GM19239 (cell line): ENCODE measurements around the gene DGKG.

Source experiments
- DNase-seq: peaks from one replicate; pipeline ENCODE4 v3.0.0; 2011; ENCODE audit warnings: low spot score; ENCODE audit not compliant: insufficient read length
- FAIRE-seq: peaks from 2 replicates; lab custom pipeline; 2011; peaks lifted over from hg19 to GRCh38; lab: Jason Lieb, UNC

DGKG gene

DNA sequence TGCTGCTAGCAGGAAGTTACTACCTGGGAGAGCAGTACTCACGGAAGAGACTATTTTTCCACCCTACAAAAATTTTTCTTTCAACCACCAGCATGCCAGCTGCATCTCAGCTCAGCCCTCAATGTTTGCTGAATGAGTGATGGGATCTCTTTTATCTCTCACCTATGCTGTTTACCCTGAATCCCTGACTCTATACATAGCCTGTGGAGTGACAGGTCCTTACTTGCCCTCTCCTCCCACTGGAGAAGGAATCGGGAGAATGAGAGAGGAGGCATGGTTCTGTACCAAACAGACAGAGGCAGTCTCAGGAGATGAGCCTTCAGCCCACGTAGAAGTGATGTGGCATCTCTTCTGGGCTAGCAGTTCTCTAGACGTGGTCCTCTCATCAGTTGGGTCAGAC lies 6.7 kb upstream of the DGKG start:
- FAIRE-seq = no peak

DNA sequence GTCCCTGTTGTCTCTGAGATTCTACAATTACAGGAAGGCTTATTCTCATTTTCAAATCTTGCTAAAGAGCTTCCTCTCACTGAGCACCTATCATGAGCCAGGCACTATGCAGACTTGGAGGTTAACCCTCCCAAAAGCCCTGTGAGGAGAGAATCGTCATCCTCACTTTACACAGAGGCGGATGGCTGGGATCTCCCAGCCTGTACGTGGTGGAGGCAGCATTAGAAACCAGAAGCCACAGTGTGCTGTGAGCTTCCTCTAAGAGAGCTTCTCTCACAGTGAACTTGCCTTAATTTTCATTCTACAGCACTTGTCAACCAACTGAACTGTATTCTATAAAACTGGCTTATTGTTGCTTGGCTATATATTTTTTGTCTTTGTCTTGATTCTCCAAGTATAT lies 6.1 kb upstream of the DGKG start:
- FAIRE-seq = no peak
- no peak for DNase-seq

More for the DNA sequence above, 6.7 kb upstream of the DGKG start:
- no peak for DNase-seq

DNA sequence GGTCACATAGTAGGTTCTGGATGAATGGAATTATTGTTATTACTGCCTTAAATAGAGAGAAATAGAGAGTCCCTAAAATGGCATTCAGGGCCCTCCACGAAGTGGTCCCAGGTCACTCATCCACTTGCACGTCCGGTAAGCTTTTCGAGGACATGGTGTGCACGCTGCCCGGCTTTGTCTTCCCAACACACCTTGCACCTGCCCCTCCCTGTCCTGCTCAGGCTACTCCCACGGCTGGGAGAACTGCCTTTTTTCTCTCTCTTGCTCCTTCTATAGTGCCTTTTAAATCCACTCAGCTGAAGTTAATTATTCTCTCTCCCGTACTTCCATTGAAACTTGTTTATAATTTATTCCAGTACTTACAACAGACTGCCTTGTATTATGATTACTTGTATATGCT lies 5.6 kb upstream of the DGKG start:
- FAIRE-seq (no peak), DNase-seq (no peak)

DNA sequence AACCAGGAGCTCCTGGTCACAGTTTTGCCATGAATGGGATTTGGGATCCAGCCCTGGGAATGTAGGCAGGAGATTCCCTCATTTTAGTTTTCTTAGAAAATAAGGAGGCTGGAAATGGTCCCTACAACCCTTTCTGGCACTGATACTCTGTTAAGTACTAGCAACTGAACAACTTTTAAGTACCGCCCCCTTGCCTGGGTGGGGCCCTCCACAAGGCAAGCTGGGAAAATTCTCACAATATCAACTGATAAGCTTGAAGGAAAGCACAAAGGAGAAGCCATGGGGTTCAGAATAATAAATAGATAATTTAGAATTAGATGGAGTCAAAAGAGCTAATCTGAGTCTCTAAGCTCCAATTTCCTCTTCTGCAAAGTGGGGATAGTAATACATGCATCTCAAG lies 4.2 kb upstream of the DGKG start:
- DNase-seq = no peak
- FAIRE-seq = no peak

DNA sequence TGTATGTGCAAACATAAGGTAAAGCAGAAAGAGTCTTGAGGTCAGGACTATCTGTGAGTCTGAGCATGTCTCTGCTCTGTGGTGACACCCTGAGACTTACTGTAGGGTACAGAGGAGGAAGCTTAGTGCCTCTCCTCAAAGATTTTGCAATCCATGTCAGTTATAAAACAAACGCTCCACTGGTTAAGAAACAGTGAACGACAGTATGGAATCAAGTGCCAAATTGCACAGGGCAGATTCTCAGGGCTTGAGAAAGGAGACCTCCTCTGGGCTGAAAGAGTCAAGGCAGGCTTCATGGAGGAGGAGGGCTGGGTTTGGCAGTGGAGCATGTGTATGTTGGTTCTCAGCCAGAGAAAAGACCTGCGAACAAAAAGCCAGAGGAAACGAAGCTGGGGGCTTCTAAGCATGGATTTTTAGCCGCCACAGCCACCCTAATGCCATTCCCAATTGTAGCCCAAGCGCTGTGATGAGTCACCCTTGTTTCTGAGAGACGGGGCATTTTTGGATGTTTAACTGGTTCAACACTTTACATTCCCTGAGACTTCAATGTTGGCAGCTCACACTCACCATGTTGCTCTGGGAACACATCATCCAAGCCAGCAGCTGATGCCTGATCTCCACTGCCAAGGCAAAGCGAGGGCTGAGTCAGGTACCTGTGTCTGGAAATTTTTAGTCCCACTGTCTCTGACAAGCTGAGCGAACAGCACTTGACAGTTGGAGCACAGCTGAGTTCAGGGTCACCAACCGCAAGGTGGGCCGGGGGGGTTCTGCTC lies 3.4 kb upstream of the DGKG start:
- no peak for FAIRE-seq
- no peak for DNase-seq

DNA sequence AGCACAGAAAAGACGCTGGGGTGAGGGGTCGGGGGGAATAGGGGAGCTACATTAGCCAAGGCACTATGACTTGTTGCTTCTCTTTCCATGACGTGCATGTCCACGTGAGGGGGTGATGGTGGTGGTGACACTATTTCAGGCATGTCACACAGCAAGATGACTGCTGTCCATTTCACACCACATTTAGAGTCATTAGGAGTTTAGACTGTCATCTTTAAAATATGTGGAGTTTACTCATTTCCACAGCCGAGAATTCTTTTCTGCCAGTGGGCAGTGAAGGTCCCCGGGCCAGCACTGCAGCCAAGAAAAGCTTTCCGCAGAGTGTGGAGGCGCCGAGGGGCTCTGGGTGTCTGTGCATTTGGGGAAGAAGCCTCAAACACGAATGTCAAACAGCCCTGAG lies 954 bp upstream of the DGKG start:
- no peak for DNase-seq
- no peak for FAIRE-seq

DNA sequence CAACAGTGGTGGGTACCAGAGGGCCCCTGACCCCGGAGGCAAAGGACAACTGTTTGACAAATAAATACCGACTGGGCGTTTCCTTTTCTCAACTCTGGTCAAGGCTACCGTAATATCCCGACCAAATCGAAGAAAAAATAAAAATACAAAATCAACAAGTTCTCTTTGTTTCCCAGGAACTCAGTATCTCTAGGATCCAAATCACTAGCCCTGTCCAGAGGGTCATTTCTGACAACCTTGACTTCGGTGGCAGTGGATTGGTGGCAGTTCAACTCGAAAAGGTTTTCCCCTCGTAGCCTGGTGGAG lies 456 bp upstream of the DGKG start:
- FAIRE-seq (no peak), DNase-seq (no peak)

DNA sequence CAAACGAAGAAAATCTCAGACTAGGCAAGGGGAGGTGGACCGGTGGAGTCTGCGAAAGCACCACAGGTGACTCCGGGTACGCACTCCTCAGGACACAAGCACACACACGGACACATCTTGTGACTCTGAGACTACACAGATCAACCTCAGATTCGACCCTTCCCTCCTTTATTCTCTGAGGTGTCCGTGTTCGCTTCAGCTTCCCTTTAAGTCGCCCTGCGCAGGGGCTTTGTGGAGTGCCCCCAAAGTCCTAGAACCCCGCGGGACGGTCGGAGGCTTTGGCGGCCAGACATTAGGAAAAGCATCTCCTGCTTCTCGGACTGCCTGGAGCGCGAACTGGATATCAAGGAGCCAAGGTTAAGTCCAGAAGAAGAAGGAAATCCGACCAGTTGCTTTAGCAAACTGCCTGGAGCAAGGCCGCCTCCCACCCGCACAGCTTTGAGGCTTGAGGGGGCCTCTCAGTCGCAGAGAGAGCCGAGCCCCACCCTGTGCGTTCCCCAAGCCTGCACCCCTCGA lies 730 bp downstream of the DGKG start:
- DNase-seq (no peak), FAIRE-seq (no peak)

DNA sequence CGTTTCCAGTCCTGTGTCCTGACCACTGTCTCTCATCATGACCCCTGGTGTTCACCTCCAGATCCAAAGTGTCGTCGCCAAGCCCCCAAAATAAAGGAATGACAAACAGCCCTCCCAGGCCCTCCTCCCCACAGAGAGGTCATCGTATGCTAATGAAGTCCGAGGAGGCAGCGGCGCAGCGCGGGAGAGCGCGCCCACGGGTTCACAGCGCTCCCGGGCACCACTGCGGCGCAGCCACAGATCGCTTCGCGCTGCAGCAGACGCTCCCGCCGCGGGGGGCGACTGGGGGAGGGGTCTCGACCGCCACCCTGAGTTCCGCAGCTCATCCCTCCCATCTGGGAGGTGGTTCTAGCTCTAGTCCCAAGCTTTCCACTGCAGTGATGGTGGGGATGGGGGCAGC lies 1.3 kb downstream of the DGKG start:
- DNase-seq (no peak), FAIRE-seq (no peak)

DNA sequence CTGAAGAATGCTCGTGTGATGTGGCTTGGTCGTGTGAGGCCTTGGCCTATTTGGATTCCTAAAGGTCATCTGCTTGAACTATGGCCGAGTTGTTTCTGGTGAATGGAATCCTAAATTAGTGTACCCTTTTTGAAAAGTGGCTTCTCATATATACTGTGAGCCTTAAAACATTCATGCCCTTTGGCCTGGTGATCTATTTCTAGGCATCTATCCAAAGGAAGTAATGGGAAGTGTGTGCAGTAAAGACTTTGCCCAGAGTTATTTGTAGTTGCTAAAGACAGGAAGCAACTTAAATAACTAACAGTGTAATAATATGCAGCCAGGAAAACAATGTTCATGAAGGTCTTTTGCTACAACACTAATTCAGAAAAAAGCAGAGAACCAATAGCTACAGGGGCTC lies 3.0 kb downstream of the DGKG start:
- DNase-seq (no peak), FAIRE-seq (no peak)

DNA sequence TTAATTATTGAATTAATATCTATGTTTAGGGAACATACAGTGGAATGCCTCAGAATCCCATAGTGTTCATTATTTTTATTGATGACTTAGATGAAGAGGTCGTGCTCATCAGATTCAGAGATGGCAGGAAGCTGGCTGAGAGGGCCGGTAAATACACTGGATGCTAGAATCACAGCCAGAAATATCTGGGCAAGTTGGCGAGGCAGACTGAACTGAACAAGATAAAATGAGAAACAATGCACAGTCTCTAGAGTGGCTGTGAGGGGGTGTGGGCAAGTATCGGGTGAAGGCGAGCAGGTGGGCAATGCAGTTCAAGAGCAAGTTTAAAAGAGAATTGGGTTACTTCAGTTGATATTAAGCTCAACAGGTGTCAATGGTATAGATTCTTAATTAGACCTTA lies 5.9 kb downstream of the DGKG start:
- FAIRE-seq (no peak), DNase-seq (no peak)

DNA sequence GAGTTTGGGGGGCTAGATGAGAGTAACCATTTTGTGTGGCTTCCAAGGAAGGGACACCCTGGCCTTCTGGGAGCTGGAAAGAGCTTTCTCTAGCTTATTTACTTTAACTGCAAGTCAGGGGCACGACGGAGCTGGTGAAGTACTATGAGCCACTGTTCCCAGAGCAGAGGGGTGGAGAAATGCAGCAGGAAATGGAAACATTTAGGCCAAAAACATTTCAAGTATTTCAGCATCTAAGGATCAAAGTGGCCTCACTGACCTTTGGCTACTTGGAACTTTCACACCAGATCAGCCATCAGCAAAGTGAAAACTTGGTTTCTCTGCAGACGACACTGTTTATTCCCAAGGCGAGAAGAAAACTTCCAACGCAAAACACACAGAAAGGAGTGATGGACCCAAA lies 7.9 kb downstream of the DGKG start:
- DNase-seq (no peak), FAIRE-seq (no peak)

DNA sequence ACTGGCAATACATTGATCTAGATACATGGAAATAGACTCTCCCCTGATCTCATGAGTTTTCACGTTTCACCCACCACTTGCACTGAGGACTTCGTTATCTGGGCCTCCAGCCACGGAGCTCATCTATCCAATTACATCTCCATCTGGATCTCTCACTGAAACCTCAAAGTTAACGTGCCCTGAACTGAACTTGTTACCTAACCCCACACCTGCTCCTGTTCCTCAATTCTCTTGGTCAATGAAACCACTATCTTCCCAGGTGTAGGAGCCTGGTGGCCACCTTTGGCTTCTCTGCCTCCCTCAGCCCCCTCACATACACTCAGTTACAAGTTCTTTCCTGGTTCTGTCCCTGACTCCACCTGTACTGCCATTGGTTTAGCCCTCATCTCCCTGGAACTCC lies 9.7 kb downstream of the DGKG start:
- FAIRE-seq (no peak), DNase-seq (no peak)

DNA sequence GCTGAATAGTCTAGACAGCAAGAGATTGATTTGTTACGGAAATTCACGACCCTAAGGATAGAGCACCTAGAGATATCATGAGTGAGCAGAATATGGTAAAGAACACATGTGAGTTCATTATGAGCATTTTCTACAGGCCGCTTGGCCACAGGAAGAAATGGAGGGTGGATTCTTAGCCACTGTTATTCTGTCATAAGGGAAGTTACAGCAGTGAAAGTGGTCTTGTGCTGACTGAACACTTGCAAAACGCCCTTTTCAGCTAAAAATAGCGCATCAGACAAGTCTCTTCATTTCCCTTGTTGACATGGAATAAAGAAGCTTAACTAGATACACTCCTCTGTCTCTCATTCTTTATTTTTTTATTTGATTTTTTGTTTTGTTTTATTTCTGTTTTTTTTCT lies 19.8 kb downstream of the DGKG start:
- DNase-seq (no peak), FAIRE-seq (no peak)

DNA sequence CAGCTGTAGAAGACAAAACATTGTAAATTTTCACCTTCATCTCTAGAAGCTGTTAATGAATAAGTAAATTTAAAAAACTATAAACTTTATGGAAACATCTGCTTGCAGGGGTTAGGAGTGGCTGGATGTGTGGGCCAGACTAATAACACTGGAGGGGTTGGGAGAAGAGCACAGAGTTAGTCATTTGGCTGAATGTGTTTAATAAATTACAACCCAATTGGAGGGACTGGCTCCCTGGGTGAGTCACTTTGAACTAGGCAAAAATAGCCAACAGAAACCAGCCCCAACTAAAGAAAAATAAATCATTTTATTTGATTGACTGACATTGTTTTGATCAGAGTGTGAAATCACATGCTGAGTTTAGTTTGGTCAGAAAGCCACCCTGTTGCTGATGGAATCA lies 21.8 kb downstream of the DGKG start:
- no peak for DNase-seq
- no peak for FAIRE-seq

DNA sequence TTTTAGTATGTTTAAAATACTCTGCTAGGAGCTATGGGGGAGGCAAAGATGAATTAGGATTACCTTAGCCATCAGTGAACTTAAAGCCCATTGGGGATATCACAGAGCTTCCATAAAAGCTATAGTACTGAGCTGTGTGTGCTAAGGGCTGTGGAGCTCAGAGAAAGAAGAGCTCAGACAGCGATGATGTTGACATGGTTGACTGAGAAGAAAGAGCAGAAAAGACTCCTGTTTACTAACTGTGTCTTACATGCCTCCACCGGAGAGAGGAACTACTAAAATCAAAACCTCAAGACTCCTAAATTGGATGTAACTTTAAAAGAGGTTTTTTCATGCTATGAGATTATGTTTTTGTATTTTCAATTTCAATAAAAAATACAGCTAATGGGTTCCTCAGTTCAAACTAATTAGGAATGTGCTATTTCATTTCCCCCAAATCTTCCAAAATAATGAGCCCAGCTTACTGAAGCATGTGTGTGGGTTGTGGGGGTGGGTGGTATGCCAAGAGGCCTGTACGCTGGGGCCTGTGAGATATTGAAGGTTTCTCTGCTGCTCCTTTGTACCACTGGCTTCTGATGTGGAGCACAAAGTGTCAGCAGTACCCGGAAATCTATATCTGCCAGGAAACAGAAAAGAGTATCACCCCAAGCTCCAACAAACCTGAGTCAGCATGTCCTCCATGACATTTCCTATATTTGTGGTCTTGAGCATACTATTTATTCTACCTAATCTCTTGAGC lies 22.7 kb downstream of the DGKG start:
- DNase-seq = no peak
- no peak for FAIRE-seq

DNA sequence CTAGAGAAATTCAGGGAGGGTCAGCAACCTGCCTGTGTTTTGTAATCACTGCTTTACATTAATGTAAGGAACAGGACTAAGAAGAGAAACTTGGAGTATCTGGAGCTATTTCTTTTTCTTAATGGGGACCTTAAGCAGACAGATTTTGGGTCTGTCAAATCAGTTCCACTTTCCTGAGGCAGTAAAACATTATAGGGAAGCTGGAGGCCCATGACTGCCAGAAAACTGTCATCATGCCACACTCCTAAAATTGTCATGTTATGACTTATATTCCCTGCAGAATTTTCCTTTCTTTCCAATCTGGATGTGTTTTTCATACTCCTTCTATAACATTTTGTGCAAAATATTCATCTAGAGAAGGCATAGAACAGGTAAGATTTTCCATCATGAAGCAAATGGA lies 28.8 kb downstream of the DGKG start:
- DNase-seq (no peak), FAIRE-seq (no peak)

DNA sequence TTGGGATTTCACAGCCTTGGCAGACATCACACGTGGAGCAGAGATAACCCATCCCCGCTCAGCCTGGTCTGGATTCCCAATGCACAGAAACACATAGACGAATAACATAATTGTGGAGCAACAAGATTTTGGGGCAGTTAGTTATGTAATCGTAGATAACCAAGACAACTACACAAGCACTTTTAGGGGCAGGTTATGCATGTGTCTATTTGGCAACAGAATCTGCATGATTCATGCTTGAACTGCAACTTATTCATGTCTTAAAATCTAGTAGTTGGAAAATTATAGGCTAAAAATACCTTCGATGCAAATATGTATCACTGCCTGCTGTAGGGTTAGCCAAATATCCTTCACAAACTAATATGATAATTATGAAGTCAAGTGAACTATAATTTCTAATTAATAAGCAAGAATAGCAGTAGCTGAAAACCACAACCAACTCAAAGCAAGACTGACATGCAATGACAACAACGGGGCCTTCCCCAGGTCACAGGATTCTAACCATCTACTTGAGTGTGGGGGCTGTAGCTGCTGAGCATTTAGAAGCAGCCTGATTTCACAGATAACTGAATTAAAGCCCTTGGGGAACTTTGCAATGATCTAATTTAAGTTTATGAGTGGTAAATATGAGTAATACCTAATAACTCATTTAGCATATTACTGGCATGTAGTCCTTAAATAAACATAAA lies 31.1 kb downstream of the DGKG start:
- DNase-seq = no peak
- FAIRE-seq = peak; percentile 37

DNA sequence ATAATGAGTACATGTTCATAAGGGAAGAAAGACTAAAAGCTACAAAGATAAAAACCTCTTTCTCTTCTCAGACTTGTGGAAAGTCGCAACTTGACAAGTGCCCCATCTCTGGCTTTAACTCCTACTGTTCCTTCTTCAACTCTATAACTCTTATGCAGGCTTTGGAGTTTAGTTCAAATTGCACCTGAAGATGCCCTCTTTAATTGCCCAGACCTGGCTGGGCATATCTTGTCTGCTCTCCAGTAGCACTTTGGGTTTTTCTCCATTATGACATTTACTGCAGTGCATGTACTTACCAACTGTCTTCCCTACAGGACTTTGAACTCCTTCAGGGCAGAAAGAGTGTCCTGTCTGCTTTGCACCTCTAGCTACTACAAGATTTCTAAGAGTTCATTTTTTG lies 32.4 kb downstream of the DGKG start:
- no peak for DNase-seq

DNA sequence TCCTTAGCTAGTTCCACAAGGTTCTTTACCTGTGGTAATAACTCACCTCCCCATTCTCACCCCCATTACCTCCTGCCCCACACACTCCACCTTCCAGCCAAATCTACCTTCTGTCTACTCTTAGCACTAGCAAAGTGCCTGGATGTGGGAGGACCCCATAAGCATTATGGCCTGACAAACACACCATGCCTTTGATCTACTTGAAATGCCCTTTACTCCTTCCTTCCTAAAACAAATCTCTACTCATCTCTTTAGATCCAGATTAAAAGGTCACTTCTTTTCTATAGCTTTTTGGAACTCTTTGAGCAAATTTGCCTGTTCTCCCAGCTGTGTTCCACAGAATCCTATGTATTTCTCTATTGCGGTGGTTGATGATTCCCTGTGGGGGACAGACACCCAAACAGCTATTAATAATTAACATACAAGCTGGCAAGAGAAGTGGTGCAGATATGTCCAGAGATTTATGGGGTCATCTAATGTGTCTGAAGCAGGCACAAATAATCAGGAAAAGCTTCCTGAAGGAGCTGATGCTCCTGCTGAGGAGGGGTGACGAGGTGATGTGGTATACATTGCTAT lies 34.0 kb downstream of the DGKG start:
- FAIRE-seq (no peak), DNase-seq (no peak)

More for the DNA sequence above, 32.4 kb downstream of the DGKG start:
- FAIRE-seq = no peak

DNA sequence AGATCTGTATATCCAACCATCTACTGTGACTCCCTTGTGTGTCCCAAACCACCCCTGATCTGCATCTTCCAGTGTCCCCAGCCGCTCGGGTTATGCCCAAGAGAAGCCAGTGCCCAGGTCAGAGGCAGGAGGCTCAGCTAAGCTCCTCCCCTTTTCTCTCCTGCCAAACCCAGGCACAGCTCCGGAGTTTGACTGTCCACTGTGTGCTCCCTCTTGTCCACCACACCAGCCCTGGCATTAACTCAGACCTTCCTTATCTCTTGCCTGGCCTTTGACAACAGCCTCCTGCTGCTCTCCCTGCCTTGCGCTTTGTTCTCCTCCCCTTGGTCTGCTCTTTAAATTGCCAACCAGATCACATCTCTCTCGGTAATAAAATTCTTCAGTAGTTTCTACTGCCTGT lies 39.3 kb downstream of the DGKG start:
- DNase-seq = no peak

More for the DNA sequence above, 39.3 kb downstream of the DGKG start:
- FAIRE-seq = no peak
